ENCODE data around the gene ARHGEF38.

Gene ARHGEF38, protein sequence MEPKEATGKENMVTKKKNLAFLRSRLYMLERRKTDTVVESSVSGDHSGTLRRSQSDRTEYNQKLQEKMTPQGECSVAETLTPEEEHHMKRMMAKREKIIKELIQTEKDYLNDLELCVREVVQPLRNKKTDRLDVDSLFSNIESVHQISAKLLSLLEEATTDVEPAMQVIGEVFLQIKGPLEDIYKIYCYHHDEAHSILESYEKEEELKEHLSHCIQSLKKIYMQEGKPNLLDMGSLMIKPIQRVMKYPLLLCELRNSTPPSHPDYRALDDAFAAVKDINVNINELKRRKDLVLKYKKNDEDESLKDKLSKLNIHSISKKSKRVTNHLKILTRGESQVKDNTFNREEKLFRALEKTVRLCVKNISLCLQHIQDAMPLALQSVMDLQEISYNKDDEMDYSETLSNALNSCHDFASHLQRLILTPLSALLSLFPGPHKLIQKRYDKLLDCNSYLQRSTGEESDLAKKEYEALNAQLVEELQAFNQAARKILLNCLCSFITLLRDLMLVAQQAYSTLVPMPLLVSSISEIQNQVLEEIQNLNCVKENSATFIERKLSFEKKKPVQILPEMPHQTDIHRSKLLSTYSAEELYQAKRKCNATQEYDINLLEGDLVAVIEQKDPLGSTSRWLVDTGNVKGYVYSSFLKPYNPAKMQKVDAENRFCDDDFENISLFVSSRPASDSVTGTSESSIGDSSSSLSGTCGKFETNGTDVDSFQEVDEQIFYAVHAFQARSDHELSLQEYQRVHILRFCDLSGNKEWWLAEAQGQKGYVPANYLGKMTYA

DNA sequence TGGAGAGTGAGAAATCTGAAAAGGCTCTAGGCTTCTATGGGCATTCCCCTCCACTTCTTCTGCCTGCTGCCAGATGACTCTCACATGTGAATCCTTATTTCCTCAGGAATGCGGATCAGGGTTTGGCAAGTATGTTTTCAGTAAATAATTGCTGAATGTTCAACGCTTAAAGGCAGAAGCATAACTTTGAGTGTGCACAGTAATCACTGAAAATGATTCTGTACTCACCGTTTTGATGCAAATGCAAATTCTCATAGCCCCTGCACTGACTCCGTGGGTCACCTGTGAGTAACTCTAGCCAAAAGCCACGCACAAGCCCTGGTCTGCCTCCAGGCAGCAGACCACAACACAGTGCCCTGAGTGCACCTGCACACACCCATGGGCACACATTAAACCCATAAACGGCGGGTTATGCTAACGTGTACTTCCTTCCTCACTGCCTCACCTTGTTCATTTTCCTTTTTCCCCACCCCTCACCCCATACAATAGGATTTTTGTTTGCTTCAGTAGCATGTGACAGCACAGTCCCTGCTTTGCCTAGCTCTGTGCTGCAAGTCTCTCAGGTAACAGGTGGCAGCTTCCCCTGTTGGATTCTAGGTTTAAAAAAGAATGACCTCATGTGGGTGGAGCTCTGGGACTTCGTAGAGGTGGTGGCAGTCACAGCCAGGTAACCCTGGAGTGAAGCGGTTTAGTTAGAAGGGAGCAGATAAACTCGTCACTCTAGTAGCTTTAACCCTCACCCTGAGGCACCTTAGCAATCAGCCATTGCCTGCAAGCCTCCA, at the start of gene ARHGEF38:
ARHGEF38 (plus strand) TSS at position 656 of the 782 bp plus-strand sequence. CDS start 146 bp downstream, outside the sequence.
- no peak for DNase-seq (ENCODE audit: low read depth)

DNA sequence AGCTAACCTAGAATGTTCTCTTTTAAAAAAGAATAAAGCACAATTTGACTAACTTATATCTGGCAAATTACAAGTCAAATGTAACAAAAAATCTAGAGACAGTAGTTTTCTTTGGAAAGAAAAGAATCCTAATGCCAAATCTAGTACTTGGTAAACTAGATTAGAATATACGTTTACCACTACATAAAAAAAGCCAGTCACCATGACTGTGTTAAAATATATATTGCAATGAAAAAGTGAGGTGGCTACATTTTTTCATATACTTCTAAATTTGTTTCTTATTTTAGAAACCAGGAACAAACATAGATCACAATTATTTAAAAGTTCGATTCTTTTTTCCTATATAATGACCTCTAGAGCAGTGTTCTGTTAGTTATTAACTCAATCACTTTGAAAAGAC, 48.9 kb upstream of the ARHGEF38 start:
- DNase-seq (ENCODE audit: low read depth), result no peak

DNA sequence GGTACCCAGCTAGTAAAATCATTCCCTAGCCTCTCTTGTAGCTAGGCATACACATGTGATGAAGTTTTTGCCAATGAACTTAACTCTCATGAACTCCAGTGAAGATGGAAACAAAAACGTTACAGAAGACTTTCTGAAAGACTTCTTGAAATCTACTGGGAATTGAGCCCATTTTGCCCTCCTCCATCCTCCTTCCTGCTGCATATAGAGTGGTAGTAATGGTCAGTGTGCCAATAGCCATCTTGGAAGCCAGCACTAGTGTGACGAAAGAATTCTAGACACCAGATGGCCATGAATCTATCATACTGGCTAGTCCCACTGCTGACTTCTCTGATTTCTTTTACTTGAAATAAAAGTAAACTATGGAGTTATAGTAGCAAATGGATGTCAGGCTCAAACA, 47.7 kb upstream of the ARHGEF38 start:
- DNase-seq (ENCODE audit: low read depth), result no peak

DNA sequence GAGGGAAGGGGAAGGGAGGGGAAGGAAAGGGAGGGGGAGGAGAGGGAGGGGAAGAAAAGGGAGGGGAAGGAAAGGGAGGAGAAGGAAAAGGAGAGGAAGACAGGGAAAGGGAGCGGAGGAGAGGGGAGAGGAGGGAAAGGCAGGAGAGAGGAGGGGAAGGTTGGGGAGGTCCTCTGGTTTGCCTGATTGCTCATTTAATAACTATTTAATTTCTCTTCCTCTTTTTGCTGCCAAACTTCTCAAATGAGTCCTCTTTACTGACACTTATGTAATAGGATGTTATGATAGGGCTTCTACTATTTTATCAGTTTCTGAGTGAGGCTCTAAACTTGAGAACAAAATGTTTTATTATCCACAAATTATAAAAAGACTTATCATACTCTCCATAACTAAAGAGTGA, 43.1 kb upstream of the ARHGEF38 start:
- DNase-seq (ENCODE audit: low read depth), result no peak

DNA sequence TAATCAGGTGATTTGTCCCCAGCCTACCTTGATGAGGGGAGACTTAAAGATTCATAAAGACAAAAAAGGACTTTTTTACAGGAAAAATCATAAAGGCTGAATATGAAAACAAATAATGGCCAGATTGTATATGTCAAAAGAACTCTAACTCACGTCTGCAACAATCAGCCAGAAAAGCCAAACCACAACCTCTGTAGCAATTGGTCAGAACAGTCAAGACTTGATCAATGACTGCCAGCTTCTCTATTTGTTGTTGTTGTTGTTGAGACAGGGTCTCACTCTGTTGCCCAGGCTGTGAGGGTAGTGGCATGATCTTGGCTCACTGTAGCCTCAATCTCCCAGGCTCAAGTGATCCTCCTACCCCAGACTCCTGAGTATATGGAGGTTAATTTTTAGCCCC, 42.7 kb upstream of the ARHGEF38 start:
- no peak for DNase-seq (ENCODE audit: low read depth)

DNA sequence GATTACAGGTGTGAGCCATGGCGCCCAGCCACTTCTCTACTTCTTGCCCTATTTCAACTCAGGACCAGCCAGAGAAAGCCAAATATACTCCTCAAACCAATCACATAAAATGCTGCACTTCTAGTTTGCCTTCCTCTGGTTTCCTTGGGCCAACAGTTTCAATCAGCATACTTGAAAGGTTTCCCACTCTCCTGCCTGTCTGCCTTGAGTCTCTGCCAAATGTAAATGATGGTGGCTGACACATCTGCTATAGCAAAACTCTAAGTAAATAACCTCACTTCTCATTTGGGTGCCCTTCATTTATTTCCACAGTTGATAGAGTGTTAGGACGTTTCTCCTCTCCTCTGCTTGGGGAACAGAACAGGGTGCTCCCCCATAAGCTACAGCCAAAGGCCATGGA, 42.2 kb upstream of the ARHGEF38 start:
- no peak for DNase-seq (ENCODE audit: low read depth)

DNA sequence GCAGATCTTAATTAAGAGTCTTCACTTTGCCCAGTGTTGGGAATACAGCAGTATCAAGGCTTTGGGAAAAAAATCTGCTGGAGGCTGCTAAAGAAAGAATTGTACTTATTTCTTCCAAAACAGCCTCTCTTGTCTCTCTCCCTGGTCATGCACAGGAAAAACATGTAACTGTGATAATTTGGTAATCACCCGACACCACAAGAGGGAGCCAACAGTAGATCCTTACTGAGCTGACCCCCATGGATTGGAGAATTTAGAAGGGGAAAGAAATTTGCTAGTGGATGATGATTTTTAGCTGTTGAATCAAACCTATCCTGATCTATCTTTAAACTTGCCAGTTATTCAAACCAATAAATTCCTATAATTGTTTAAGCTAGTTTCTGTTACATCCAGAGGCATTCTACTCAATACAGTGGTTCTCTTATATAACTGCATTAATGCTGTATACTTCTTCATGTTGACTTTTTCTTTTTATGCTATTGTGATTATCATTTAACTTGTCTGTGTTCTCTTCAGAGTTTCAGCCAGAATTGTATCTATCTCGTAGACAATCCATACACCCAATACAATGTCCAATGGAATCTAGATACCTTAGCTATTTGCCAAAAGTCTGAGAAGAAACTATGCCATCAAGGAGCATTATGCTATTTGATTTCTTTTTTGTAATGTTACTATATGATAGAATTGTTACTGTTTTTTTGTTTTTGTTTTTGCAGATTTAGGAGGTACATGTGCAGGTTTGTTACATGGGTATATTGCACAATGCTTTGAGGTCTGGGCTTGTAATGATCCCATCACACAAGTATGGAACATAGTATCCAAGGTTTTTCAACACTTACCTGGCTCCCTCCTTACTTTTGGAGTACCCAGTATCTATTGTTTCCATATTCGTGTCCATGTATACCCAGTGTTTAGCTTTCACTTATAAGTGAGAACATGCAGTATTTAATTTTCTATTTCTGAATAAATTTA, 31.3 kb upstream of the ARHGEF38 start:
- no peak for DNase-seq (ENCODE audit: low read depth)

DNA sequence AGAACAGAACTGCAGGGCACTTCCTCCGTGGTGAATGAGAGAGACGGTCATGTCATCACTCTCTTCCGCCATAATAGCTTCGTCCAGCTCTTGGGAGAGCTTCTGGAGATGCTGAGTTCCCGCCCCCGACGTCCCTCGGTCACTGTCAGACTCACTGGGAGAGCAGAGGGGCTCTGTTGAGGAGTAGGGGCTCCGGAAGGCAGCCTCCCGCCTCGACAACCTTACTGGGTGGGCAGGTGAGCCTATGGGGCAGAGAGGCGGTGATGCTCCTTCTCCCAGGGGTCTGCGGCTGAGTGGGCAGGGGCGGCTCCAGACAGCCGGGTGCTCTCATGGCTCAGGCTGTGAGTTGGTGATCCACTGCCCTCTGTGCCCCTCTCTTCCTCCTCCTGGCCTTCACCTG, 25.8 kb upstream of the ARHGEF38 start:
- no peak for DNase-seq (ENCODE audit: low read depth)

DNA sequence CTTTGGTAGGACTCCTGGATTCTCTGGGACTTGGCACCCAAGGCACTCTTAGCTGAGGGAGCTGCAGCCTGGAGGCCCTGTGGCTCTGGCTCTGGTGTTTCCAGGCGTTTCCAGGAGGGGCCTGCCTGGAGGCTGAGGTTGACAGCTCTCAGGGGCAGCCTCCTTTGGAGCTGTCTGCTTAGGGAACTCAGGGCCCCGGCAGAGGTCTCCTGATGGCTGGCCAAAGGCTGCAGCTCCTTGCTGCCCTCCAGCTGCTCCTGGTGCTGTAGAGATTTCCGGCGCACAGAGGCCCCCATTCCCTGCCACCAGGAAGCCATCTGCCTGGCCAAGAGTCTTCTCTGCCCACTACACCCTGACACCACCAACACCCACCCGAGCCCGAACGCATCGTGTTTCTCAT, 25.3 kb upstream of the ARHGEF38 start:
- no peak for DNase-seq (ENCODE audit: low read depth)

DNA sequence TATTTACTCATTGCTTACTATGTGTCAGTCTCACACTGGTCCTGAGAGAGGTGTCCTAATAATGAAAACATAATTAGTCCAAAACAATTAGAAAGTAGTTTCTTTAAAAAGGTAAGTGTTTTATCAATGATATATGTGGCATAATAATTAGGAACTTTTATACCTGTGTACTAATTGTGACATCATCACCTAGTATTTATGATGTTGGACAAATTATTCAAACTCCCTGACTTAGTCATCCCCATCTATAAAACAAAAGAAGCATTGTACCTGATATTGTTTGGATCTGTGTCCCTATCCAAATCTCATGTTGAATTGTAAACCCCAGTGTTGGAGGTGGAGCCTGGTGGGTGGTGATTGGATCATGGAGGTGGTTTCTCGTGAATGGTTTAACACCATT, 15.8 kb upstream of the ARHGEF38 start:
- DNase-seq (ENCODE audit: low read depth), result no peak

DNA sequence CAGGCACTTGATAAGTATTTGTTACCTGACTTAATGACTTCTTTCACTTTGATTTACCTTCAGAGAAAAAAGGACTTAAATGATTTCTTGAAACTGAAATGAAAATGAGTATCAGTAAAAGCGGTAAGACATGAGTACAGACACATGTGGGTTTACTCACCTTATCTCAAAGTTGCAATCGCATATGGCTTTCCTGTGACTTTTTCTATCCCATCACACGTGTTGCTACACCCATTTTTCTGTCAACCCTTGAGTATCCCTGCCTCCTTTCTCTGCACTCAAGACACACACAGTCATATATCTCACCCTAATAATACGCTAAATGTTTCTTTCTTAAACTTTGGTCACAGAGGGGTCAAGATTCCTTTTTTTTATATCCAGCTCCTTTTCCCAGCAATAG, 11.0 kb upstream of the ARHGEF38 start:
- no peak for DNase-seq (ENCODE audit: low read depth)

DNA sequence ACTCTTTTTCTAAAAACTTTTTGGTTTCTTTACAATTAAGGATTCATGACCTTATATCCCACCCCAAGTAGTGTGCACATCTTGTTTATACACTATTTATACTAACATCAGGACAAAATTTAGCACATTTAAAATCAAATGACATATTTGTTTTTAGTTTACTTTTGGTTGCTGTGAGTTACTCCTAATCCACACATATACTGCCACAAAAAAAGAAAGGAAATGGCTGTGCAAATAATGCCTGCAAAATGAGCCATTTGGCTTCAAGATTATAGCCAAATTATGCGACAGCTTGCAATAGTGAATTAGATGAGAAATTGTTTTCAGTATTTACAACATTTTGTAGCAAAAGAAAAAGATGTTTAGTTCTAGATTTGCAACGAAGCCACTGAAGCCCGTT, 10.4 kb upstream of the ARHGEF38 start:
- no peak for DNase-seq (ENCODE audit: low read depth)

DNA sequence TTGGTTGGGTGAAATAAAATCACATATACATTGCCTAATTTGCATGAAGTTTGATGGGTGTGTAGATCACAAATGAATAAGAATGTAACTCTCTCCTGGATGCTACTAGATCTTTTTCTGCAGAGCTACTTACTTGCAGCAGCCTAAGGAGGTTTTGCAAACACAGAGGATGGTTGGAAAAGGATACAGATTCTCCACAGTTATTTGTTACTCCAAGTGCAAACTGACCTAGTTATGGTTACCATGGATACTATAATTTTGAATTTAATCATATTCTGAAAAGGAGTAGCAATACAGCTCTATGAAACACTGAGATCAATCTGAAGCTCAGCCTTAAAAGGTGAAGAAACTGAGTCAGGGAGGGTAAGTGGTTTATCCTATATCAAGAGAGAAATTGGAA, 9.1 kb upstream of the ARHGEF38 start:
- no peak for DNase-seq (ENCODE audit: low read depth)

DNA sequence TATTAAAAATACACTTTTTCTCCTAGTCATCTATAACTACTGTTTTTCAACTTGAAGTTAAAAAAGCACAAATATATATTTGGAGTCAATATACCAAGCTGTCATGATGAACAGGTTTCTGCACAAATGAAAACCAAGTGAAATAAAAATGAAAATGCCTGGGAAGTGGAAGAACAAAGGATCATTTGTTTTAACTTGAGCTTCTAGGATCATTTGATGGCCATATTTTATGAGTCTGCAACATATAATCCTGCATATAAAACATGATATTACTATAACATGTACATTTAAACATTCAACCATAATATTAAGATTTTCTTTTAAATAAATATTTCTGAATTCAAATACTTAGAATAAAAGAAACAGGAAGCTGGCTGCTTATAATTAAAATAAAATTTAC, 8.5 kb upstream of the ARHGEF38 start:
- DNase-seq (ENCODE audit: low read depth), result no peak

DNA sequence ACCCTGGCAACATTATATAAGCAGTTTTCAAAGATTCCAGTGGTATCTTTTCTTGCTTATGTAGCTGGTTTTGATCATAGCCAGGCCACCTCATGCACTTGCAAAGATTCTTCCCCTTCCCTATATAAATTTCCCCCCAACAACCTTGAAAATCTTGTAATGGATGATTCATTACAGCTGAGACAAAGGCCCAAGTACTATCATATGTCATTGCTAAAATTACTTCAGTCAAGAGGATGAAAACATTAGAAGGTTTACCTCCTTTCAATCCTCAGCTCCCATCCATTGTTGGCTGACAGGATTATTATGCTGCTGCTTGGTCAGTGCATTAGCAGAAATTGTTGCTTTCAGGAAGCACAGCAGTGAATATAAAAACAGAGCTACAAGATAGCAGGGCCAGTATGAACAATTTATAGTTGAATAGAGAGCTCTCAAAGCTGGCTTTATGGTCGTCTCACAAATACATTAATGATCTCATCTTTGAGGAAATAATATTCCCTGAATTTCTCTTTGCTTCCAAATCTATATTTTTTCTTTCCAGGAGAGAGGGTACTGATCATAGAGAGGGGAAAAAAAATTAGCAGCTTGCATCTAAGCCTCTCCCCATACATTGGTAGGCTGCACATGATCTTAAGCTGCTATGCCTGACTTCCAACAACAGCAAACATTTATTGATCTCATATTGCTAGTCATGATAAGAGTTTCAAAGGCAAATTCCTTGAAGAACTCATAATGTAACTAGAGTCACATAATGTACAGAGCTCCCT, 7.7 kb upstream of the ARHGEF38 start:
- DNase-seq (ENCODE audit: low read depth), result no peak

DNA sequence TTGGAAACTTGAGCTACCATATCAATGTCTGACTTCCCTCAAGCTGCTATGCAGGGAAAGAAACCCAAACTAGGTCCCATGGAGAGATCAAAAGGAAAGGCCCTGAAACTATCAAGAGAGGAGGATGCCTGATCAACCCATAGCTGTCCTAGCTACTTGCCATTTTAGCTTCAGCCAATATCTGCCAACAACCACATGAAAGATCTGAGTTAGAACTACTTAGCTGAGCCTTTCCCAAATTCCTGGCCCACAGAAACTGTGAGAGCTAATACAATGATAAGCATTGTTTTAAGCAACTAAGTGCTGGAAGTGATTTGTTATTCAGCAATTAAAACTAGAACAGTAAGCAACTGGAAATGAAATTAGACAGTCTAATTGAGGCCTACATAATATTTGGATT, 6.3 kb upstream of the ARHGEF38 start:
- DNase-seq (ENCODE audit: low read depth), result no peak

DNA sequence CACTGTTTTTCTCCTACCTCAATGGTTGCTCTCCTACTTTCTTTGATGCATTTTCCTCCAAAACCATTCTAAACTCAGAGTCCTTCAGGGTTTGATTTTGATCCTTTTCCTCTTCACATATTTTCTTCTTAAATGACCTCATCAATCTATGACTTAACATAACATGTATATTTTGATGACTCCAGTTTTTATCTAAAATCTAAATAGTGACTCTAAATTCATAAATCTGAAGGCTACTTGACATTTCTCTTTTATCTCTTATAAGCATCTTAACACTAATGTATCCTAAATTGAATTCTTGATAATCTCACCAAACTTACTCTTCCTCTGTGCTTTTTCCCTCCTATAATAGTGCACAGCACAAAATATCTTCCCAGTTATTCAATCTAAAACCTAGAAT, 4.7 kb upstream of the ARHGEF38 start:
- no peak for DNase-seq (ENCODE audit: low read depth)

DNA sequence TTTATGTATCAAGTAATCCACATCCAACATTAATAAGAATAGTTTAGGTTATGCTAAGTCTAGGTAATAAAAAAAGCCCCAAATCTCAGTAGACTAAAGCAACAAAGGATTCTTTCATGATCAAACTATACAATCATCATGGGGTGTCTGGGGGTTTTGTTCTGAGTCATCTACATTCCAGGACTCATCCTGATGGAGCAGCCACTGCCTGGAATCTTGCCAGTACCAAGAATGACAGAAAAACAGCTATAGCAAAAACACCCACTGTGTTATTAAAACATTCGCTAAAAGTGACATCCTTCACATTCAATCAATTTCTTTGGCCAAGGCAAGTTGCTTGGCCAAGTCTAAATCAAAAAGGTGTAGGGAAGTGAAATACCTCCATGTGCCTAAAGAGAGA, 3.9 kb upstream of the ARHGEF38 start:
- no peak for DNase-seq (ENCODE audit: low read depth)

DNA sequence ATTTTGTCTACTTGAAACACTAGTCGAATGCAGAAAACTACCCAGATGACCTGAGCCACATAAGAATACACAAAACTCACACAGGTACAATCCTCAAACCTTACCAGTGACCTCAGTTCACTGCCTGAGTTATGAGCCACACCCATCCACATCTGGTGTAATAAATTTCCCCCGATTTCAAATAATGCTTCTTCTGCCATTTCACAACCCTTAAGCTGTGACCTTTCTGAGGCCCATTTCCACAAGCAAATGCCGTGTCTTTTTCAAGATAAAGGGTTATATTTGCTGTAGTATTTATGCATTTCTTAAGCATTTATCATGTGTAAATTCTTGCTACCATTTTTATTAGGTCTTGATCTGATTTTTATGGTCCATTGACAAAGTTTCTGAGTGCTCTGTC, 1.8 kb upstream of the ARHGEF38 start:
- no peak for DNase-seq (ENCODE audit: low read depth)

DNA sequence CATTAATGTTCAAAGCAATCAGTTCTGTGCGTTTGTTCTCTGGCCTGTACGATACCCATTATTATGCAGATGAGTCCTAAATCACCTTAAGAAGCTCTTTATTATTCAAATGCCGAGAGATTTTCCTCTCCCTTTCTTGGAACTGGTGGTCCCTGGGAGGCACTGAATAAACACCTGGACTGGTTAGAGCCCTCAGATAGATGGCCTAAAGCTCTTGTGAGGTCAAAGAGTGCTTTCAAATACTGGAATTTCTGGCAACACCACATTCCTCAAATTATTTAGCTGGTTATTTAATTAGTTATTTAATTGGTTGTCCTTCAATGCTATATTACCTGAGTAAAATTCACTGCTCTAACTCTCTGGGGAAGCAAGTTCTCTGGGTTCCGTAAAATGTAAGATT, 3.0 kb downstream of the ARHGEF38 start:
- no peak for DNase-seq (ENCODE audit: low read depth)

DNA sequence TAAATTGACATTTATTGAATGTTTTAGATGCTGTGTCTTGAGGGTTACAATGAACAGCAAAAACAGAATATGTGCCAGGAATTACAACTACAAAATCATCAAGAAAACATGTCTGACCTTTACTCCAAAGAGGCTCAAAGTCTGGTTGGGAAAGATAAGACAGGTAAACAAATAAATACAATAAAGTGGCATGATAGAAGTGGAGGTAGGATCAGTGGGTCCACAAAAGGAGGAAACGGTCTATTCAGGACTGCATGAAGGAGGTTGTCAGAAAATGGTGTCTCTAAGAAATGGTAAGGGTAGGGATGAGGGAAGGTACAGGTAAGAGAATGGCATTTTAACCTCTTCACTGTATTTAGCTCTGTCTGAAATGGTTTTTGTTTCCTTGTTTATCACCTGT, 3.8 kb downstream of the ARHGEF38 start:
- no peak for DNase-seq (ENCODE audit: low read depth)
